H1 (cell line): ENCODE results near the gene ZBED6. TPM values are rescaled to one million over a fixed set of nuclear protein-coding genes. Genes with fewer than 3 reads are reported as not detected.

Source experiments
- CHD7 ChIP-seq: fragments of 300-600 bp; sonication (generic); IDR thresholded peaks from 2 replicates; pipeline ENCODE4 v1.7.1; 2012; ENCODE audit warnings: low read length, moderate library complexity, mild to moderate bottlenecking, inconsistent platforms; ENCODE audit not compliant: insufficient replicate concordance
- TCF12 ChIP-seq: IDR thresholded peaks from 2 replicates; pipeline ENCODE4 v1.6.1; 2011; ENCODE audit warnings: low read depth, mild to moderate bottlenecking, low read length
- ZNF274 ChIP-seq: IDR thresholded peaks from 2 replicates; pipeline ENCODE4 v1.7.0; 2012; ENCODE audit warnings: low read length, borderline replicate concordance; ENCODE audit errors: extremely low read depth
- polyA plus RNA-seq, 7 experiments: library from polyadenylated mRNA; depleted of rRNA in 3 of 7; stranded (reverse) in 5 of 7; unstranded in 2 of 7; fragments of >200 nt in 5 of 7; fragments of 200-250 nt in 2 of 7; gene quantifications; 1 replicate in 5 of 7; 2 replicates in 1 of 7; 4 replicates in 1 of 7; pipeline versions ENCODE4 v1.2.1 to v1.2.3, GENCODE V29; 2011 to 2013; ENCODE audit warnings: missing spikeins in 2 of 7, mixed read lengths in 2 of 7
- total RNA-seq: library from RNA; stranded (reverse); fragmentation: NEBNext Ultra II Directional; extraction: Animal tissue kit (Norgen Biotek cat#: 25700); gene quantifications from 2 replicates; pipeline ENCODE4 v1.2.1, GENCODE V29; 2021

ZBED6 gene
- total and polyA plus RNA-seq, 2 of the 8 experiments (the other 6 are each of a cell fraction or from before 2014, with no cell fraction given): 1.4 to 25.9 TPM

- TF ChIP-seq CHD7 (no peak), ZNF274 (no peak), TCF12 (no peak)
- TF ChIP-seq, all 59 proteins: peak for 0
Measured at GRCh38 chr1:203828002-203828401, 32.6 kb downstream of the ZBED6 start (continued).
